Erythroblast (primary cell): Measurements from ENCODE around the gene SLC49A4.

Source experiments
- DNase-seq, 2 experiments: peaks; one replicate each; lab custom pipeline; 2025; lab: John Stamatoyannopoulos, UW
- GATA1 ChIP-seq: IDR thresholded peaks from 2 replicates; pipeline ENCODE4 v1.6.1; 2011; ENCODE audit warnings: low read depth, mild to moderate bottlenecking, control low read depth, low read length, moderate library complexity
- POLR2A ChIP-seq: IDR thresholded peaks from 2 replicates; pipeline ENCODE4 v1.6.1; 2011; ENCODE audit warnings: mild to moderate bottlenecking, low read length

SLC49A4 gene

DNA sequence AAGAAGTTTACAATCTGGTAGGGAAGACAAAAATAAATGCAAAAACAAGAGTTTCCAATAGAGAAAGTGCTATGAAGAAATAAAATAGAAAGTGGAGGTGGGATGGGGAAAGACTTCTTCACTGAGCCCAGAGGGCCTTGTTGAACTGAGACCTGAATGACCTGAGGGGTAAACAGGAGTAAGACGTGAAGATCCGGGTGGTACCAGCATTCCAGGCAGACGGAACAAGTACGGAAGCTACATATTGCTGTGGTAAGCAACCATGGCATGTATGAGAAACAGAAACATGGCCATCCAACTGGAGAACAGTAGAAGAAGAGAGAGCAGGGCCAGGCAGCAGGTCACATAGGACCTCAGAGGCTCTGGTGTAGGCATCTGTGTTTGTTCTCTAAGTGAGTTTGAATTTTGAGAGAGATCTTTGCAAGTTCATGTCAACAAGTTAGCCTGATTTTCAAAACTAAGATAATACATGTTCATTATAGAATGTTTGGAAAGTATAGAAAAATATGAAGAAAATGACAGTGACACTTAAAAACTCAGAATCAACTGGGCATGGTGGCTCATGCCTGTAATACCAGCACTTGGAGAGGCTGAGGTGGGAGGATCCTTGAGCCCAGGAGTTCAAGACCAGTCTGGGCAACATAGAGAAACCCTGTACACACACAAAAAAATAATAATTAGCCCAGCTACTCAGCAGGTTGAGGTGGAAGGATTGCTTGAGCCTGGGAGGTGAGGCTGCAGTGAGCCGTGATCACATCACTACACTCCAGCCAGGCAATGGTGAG is 64.3 kb downstream of the SLC49A4 start:
- no peak for TF ChIP-seq GATA1
- TF ChIP-seq POLR2A = no peak
- no peak for DNase-seq

DNA sequence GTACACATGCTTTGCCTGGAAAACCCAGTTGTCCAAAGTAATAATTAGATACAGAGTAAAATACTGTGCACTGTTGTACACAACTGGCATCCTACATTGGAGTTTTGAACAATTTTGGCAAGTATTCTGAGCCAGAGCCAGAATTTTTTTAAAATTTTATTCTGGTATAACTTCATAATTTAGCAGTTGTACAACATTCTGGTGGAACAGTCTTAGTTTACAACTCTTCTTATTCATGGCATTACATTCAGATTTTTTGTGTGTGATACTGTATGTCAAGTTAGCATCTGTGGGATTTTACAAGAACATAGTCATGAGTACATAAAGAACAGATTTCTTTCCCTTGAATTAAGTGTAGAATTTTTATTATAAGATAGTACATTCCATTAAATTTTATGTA is 67.5 kb downstream of the SLC49A4 start:
- DNase-seq = no peak
- no peak for TF ChIP-seq POLR2A
- no peak for TF ChIP-seq GATA1

DNA sequence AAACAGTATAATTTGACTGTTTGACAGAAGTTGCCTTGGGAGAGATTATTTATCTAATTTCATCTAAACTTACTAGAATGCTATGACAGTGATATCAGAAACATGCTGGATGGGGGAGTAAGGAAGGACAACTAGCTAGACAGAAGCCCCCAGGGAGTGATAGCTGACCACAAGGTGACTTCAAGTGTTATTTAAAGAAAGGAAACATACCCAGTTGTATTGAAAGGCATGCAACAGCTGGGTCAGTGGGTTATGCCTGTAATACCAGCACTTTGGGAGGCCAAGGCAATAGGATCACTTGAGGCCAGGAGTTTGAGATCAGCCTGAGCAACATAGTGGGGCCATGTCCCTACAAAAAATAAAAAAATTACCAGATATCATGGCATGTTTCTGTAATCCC is 69.6 kb downstream of the SLC49A4 start:
- TF ChIP-seq POLR2A = no peak
- TF ChIP-seq GATA1 = no peak
- DNase-seq = no peak

DNA sequence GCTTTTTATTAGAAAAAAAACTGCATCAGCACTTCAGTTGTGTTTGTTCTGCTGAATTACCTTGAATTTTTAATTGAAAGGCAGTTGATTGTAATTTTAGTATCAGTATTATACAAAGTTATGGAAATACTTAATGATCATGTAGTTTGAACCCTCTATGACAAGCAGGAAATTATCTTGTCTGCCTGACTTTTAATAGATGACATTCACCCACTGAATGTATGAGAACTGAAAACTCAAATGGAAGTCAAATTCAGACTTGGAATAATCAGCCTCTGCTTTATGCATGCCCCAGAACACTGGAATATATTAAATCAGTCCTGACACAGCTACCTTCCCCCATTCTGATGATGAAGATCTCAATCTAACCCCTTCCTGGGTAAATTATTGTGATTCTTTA is 73.5 kb downstream of the SLC49A4 start:
- DNase-seq = no peak
- TF ChIP-seq POLR2A (no peak), GATA1 (no peak)

DNA sequence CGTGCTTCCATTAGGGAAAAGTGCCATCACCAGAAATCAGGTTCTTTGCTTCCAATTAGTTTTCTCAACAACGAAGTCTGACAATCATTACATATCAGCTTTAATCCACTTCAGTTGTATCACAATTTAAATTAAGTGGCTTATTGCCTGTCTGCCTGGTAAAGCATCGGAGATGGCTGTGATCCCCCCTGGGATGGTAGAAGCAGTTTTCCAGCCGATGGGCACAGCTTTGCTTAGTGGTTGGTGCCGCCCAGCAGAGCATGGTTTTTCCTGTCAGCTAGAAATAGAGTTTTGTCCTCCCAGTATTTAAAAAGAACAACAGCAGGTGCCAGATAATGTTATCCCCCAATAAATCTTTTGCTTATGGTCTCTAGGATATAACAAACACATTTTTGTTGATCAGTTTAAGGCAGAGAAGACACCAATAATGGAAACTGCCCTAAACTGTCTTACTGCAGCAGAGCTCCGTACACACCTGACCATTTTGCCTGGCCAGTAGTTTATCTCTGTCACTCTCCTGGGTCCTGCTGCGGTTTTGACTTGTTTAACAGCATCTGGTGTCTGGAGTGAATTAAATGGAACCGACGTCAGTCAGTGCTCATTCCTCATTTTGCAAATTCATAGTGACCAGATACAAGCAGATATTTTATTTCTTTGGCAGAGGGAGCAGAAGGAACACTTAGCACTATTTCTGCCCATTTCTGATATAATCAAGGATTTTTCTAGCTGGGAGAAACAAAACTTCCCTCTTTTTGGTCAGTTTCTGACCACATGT is 79.1 kb downstream of the SLC49A4 start:
- no peak for DNase-seq
- no peak for TF ChIP-seq GATA1
- no peak for TF ChIP-seq POLR2A

DNA sequence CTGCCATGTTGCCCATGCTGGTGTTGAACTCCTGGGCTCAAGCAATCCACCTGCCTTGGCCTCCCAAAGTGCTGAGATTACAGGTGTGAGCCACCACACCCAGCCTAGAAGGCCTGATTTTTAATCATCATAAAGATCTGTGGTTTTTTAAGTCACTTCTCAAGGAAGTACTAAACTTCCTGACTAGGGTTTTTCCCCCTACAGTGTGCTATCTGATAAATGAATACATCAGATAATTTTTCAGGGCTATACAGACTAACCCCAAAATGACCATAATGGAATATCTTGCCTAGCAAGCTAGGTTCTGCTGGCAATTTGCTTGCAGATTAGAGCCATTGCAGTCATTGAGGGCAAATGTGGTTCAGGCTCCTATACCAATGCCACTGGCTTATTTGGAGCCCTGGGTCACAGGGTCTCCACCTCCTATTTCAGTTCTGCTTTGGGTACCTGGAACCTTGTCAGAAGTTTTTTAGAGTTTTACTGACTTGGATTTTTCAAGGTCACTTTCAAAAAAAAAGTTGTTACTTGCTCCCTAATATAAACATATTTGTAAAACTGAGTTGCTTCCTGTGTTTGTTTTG is 80.8 kb downstream of the SLC49A4 start:
- no peak for DNase-seq
- no peak for TF ChIP-seq POLR2A
- TF ChIP-seq GATA1 = no peak

DNA sequence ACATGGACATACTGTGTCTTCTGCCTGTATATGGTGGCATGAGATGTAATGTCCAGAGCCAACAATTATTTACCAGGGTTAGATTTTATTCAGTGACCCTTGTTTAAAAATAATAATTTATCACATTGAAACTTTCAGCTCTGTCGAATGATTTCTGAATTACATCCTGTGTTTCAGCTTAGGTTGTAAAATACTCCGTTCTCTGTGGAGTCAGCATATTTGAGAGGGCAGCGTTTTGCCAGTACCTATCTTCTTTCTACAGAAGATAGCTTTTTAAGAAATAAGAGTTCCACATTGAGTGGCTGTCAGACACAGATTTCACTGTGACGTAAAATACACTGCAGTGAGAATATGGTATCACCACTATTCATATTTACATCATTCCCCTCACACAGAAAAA is 85.3 kb downstream of the SLC49A4 start:
- TF ChIP-seq POLR2A = no peak
- no peak for TF ChIP-seq GATA1
- DNase-seq = no peak

DNA sequence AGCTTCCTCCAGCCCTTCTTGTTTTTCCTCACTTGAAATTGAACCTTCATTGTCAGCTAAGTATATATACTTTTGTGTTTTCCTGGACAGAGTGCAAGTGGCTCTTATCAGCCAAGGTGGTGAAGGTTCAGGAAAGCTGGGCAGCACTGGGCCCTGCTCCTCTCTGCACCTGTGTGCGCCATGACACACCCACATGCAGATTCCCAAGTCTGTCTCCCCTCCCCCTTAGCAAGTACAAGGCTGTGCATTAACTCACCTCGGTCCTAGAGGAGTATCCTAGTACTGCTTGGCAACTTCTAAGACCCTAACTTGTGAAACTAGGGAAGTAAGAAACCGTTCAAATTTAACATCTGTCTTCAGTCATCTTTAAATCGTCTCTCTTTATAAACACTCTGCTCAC is 85.8 kb downstream of the SLC49A4 start:
- no peak for TF ChIP-seq POLR2A
- TF ChIP-seq GATA1 = no peak
- DNase-seq = no peak

DNA sequence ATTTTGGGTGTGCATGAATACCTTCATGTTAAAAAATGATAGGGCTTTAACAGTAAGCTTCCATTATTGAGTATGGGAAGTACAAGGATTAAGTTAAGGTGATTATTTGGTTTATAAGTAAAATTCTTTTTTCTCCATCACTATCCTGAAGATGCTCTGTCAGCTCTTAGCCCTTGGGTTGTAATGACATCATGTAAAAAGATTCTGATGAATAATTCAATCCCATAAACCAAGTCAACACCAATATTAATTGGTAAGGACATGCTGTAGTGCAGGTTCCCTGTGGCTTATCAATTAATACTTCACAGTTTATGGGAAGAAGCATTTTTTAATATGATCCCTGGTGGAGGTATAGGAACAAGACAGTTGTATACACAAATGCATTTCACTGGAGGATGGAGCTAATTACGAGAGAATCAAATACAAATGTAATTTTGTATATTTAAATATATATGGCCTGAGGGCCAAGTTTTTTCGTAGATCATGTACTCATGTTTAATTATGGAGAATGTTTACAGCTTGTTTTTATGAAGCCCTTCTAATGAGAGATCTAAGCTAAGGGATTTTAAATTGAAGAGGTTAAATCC is 87.6 kb downstream of the SLC49A4 start:
- TF ChIP-seq GATA1 (no peak), POLR2A (no peak)
- no peak for DNase-seq

DNA sequence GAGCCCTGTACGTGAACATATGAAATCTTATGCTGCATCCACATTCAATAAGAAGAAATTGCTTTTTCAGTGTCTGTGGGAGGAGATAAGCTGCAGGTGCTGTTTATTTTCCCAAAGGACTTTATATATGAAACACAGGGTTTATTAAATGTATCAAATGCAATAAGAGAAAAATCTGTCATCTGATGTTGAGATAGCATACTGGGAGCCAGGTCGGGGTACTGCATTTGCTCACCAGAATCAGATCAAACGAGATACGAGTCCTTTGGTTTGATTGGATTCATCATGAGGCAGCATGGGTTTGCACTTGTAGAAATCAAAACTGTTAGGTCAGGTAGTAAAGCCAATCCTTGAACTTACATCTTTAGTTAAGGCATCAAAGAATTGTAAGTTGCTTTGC is 91.4 kb downstream of the SLC49A4 start:
- DNase-seq = no peak
- TF ChIP-seq GATA1 = no peak
- no peak for TF ChIP-seq POLR2A

DNA sequence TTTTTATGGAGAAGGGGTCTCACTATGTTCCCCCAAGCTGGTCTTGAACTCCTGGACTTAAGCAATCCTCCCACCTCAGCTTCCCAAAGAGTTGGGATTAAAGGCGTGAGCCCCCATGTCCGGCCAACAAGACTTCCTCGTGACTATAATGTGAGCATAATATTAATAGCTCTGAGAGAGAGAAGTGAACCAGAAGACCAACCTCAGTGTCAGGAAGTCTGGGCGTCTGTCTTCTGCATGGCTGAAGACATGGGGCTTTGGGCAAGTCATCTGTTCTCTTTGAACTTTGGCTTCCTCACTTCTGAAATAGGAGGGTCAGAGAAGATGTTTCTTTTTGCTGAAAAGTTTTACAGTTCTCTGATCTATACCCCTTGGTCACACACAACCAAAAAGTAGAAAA is 92.1 kb downstream of the SLC49A4 start:
- DNase-seq = no peak

DNA sequence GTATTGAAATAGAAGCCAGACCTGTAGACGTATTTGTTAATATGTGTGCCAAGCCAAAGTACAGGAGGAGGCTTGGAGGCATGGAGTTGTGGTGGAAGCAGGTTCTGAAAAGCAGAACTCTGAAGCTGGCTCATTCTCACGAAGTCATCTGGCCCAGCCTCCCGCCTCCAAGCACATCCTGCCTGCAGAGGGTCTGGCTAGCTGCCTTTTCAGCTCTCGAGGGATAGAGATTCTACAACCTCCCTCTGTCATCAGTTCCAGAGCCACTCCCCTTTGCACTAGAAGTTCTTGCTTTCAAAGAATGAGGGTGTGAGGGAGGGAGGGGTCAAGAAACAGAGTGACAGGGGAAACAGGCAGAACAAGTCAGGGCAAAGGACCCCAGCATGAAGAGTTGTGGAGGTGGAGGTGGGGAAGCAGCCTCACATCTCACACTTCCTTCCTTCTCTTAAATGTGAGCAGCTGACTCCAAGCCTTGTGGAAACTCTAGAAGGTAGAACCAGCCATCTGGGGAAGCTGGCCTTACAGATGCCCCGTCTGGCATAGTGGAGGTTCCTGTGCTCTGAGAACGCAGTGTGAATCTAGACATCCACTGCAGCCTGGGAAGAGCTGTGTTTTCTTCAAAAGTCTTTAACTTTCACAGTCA is 95.3 kb downstream of the SLC49A4 start:
- TF ChIP-seq POLR2A = no peak
- no peak for TF ChIP-seq GATA1
- DNase-seq = no peak

More for the DNA sequence above, 92.1 kb downstream of the SLC49A4 start:
- TF ChIP-seq GATA1 = no peak
- no peak for TF ChIP-seq POLR2A

DNA sequence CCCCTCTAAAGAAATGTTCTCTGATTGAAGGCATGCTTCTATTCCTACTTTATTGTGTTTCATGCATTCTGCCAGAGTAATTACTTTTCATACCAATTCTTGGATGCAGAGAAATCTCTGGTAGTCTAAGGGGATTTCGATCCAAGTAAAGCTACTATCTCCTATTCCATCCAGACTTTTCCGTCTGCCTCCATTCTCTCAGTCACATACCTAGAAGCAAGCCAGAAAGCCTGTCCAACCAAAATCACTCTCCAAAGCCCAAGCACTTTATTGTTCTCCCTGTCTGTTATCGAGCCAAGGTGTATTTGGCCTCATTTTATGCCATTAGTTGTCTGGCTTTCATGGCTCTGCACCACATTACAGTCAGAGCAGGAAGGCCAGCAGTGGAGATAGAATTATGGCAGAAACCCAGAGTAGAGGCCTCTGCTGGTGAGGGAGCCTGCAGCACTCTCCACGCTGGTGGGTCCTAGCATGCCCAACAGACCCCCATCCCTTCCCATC is 95.9 kb downstream of the SLC49A4 start:
- TF ChIP-seq POLR2A = no peak
- DNase-seq = no peak
